Sigmoid colon (tissue), 3 donors: ENCODE results near the gene PRRT2.

ENCODE experiments used
- CTCF ChIP-seq, 4 experiments: fragments of 450-650 bp in 3 of 4; fragments of 200-600 bp in 1 of 4; IDR thresholded peaks; one replicate each; pipeline ENCODE4 v1.5.1; 2016 to 2019; ENCODE audit warnings: antibody characterized with exemption in 4 of 4, mild to moderate bottlenecking in 3 of 4, moderate library complexity in 2 of 4
- POLR2A ChIP-seq, 2 donors: fragments of 450-650 bp; IDR thresholded peaks; one replicate each; pipeline ENCODE4 v1.6.1; 2016; ENCODE audit warnings: antibody characterized with exemption in 2 of 2, mild to moderate bottlenecking in 2 of 2, moderate library complexity in 2 of 2

- no peak for TF ChIP-seq POLR2A (IDR thresholded peaks at IDR 0.05)
- TF ChIP-seq CTCF (IDR thresholded peaks at IDR 0.05): no peak
Measured at GRCh38 chr16:29814592-29814991, 2.6 kb downstream of the PRRT2 start.
